Cardiac fibroblast (primary cell): ENCODE measurements around the gene TBC1D5.

Experiments used
- DNase-seq, 2 donors: peaks; one replicate each; pipeline versions ENCODE4 v3.0.0 to v3.0.0-alpha.2; 2010; ENCODE audit warnings: low read depth in 2 of 2
- H3K4me3 ChIP-seq, 2 donors: replicated peaks in 1 of 2; 1 replicate in 1 of 2; 2 replicates in 1 of 2; pipeline ENCODE4 v1.5.1; 2011; ENCODE audit warnings: low read depth in 2 of 2, low read length in 2 of 2, mild to moderate bottlenecking in 2 of 2, moderate library complexity in 1 of 2
- CTCF ChIP-seq: IDR thresholded peaks from one replicate; pipeline ENCODE4 v1.5.1; 2011; ENCODE audit warnings: low read depth, mild to moderate bottlenecking, low read length, inconsistent platforms

The TBC1D5 gene

GRCh38 chr3:17304969-17305368 is 437.5 kb downstream of the TBC1D5 start:
- no peak for TF ChIP-seq CTCF
- no peak for DNase-seq
- no peak overlapping the region for H3K4me3 ChIP-seq

- H3K4me3 ChIP-seq: no peak overlapping the region
- DNase-seq: peak; percentile 10 to 57
- no peak for TF ChIP-seq CTCF
These were observed 439.7 kb downstream of the TBC1D5 start for GRCh38 chr3:17302774-17303173.

- TF ChIP-seq CTCF: no peak
- no peak for DNase-seq
- no peak overlapping the region for H3K4me3 ChIP-seq
These were observed 440.3 kb downstream of the TBC1D5 start for GRCh38 chr3:17302170-17302569.

GRCh38 chr3:17301271-17301670 is 441.2 kb downstream of the TBC1D5 start:
- DNase-seq: no peak
- no peak overlapping the region for H3K4me3 ChIP-seq
- TF ChIP-seq CTCF: no peak

- no peak overlapping the region for H3K4me3 ChIP-seq
- TF ChIP-seq CTCF: no peak
These were observed 442.0 kb downstream of the TBC1D5 start for GRCh38 chr3:17300441-17300840.

GRCh38 chr3:17298038-17298437 is 444.4 kb downstream of the TBC1D5 start:
- TF ChIP-seq CTCF: no peak
- no peak overlapping the region for H3K4me3 ChIP-seq
- DNase-seq: no peak

More at GRCh38 chr3:17300441-17300840, 442.0 kb downstream of the TBC1D5 start:
- no peak for DNase-seq

GRCh38 chr3:17292556-17292955 is 449.9 kb downstream of the TBC1D5 start:
- peak in 1 of 2 donors; percentile 18 for DNase-seq
- TF ChIP-seq CTCF: no peak
- H3K4me3 ChIP-seq: no peak overlapping the region
